ENCODE data around the gene GAPDH. TPM values are rescaled to one million over a fixed set of nuclear protein-coding genes. Genes with fewer than 3 reads are reported as not detected.

GAPDH gene
- polyA plus RNA-seq, 1 of the 3 experiments (the other 2 are of a cell fraction) = 8,077 TPM

DNA sequence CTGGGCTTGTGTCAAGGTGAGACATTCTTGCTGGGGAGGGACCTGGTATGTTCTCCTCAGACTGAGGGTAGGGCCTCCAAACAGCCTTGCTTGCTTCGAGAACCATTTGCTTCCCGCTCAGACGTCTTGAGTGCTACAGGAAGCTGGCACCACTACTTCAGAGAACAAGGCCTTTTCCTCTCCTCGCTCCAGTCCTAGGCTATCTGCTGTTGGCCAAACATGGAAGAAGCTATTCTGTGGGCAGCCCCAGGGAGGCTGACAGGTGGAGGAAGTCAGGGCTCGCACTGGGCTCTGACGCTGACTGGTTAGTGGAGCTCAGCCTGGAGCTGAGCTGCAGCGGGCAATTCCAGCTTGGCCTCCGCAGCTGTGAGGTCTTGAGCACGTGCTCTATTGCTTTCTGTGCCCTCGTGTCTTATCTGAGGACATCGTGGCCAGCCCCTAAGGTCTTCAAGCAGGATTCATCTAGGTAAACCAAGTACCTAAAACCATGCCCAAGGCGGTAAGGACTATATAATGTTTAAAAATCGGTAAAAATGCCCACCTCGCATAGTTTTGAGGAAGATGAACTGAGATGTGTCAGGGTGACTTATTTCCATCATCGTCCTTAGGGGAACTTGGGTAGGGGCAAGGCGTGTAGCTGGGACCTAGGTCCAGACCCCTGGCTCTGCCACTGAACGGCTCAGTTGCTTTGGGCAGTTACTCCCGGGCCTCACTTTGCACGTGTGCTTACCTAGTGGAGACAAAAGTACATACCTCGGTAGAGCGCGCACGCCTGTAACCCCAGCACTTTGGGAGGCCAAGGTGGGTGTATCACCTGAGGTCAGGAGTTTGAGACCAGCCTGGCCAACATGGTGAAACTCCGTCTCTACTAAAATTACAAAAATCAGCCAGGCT lies 4.3 kb downstream of the GAPDH start (continued):
- TF ChIP-seq, protein P1, sequence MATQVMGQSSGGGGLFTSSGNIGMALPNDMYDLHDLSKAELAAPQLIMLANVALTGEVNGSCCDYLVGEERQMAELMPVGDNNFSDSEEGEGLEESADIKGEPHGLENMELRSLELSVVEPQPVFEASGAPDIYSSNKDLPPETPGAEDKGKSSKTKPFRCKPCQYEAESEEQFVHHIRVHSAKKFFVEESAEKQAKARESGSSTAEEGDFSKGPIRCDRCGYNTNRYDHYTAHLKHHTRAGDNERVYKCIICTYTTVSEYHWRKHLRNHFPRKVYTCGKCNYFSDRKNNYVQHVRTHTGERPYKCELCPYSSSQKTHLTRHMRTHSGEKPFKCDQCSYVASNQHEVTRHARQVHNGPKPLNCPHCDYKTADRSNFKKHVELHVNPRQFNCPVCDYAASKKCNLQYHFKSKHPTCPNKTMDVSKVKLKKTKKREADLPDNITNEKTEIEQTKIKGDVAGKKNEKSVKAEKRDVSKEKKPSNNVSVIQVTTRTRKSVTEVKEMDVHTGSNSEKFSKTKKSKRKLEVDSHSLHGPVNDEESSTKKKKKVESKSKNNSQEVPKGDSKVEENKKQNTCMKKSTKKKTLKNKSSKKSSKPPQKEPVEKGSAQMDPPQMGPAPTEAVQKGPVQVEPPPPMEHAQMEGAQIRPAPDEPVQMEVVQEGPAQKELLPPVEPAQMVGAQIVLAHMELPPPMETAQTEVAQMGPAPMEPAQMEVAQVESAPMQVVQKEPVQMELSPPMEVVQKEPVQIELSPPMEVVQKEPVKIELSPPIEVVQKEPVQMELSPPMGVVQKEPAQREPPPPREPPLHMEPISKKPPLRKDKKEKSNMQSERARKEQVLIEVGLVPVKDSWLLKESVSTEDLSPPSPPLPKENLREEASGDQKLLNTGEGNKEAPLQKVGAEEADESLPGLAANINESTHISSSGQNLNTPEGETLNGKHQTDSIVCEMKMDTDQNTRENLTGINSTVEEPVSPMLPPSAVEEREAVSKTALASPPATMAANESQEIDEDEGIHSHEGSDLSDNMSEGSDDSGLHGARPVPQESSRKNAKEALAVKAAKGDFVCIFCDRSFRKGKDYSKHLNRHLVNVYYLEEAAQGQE (IDR thresholded peaks at IDR 0.05; ENCODE audit: low read depth, low read length) = no peak
- TF ChIP-seq GABPA (IDR thresholded peaks at IDR 0.05; ENCODE audit: low read depth) = no peak
- TF ChIP-seq, protein P2, sequence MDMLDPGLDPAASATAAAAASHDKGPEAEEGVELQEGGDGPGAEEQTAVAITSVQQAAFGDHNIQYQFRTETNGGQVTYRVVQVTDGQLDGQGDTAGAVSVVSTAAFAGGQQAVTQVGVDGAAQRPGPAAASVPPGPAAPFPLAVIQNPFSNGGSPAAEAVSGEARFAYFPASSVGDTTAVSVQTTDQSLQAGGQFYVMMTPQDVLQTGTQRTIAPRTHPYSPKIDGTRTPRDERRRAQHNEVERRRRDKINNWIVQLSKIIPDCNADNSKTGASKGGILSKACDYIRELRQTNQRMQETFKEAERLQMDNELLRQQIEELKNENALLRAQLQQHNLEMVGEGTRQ (IDR thresholded peaks at IDR 0.05; ENCODE audit: borderline replicate concordance, low read depth, low read length) = no peak
- TF ChIP-seq, protein P3, sequence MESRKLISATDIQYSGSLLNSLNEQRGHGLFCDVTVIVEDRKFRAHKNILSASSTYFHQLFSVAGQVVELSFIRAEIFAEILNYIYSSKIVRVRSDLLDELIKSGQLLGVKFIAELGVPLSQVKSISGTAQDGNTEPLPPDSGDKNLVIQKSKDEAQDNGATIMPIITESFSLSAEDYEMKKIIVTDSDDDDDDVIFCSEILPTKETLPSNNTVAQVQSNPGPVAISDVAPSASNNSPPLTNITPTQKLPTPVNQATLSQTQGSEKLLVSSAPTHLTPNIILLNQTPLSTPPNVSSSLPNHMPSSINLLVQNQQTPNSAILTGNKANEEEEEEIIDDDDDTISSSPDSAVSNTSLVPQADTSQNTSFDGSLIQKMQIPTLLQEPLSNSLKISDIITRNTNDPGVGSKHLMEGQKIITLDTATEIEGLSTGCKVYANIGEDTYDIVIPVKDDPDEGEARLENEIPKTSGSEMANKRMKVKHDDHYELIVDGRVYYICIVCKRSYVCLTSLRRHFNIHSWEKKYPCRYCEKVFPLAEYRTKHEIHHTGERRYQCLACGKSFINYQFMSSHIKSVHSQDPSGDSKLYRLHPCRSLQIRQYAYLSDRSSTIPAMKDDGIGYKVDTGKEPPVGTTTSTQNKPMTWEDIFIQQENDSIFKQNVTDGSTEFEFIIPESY (IDR thresholded peaks at IDR 0.05; ENCODE audit: borderline replicate concordance, low read depth) = peak; percentile 11; the same call in 1 of the 2 replicates
- no peak for TF ChIP-seq FOSL2 (IDR thresholded peaks at IDR 0.05; ENCODE audit: borderline replicate concordance, low read depth)
- TF ChIP-seq, protein P4, sequence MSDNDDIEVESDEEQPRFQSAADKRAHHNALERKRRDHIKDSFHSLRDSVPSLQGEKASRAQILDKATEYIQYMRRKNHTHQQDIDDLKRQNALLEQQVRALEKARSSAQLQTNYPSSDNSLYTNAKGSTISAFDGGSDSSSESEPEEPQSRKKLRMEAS (IDR thresholded peaks at IDR 0.05; ENCODE audit: low read depth) = 0 out of 2 replicates have a peak, but pooled peaks have one; percentile 13
- no peak for TF ChIP-seq NRF1 (IDR thresholded peaks at IDR 0.05; ENCODE audit: low read depth, low read length)
- TF ChIP-seq GATA2 (CRISPR knock-in tag; IDR thresholded peaks at IDR 0.05) = no peak
- peak; percentile 2; the same call in 1 of the 2 replicates for TF ChIP-seq JUND (IDR thresholded peaks at IDR 0.05)
- TF ChIP-seq EP300 (IDR thresholded peaks at IDR 0.05; ENCODE audit: borderline replicate concordance in 1 of 2, low read depth in 1 of 2, low read length in 1 of 2) = no peak
- no peak for TF ChIP-seq NFIC (IDR thresholded peaks at IDR 0.05; ENCODE audit: borderline replicate concordance)
- no peak for TF ChIP-seq RFX5 (IDR thresholded peaks at IDR 0.05; ENCODE audit: low read length)
- TF ChIP-seq TAF1 (IDR thresholded peaks at IDR 0.05; ENCODE audit: borderline replicate concordance, low read depth, low read length) = no peak
- TF ChIP-seq ELF1 (IDR thresholded peaks at IDR 0.05) = no peak; the same call in none of the 2 replicates
- TF ChIP-seq, protein P5, sequence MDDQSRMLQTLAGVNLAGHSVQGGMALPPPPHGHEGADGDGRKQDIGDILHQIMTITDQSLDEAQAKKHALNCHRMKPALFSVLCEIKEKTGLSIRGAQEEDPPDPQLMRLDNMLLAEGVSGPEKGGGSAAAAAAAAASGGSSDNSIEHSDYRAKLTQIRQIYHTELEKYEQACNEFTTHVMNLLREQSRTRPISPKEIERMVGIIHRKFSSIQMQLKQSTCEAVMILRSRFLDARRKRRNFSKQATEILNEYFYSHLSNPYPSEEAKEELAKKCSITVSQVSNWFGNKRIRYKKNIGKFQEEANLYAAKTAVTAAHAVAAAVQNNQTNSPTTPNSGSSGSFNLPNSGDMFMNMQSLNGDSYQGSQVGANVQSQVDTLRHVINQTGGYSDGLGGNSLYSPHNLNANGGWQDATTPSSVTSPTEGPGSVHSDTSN (IDR thresholded peaks at IDR 0.05) = peak; percentile 62
- TF ChIP-seq POLR2AphosphoS5 (IDR thresholded peaks at IDR 0.05; ENCODE audit: low read depth, low read length) = peak; percentile 27
- peak; percentile 42; the same call in 1 of the 2 replicates for TF ChIP-seq SIN3A (IDR thresholded peaks at IDR 0.05; ENCODE audit: borderline replicate concordance, low read depth, low read length)
- TF ChIP-seq FOXM1 (IDR thresholded peaks at IDR 0.05; ENCODE audit: low read depth) = no peak
- TF ChIP-seq EZH2phosphoT487 (IDR thresholded peaks at IDR 0.05; ENCODE audit: borderline replicate concordance, low read depth) = no peak
- no peak for TF ChIP-seq TCF12 (IDR thresholded peaks at IDR 0.05)
- no peak for TF ChIP-seq SMC3 (IDR thresholded peaks at IDR 0.05; ENCODE audit: low read depth, low read length)
- TF ChIP-seq MXI1 (IDR thresholded peaks at IDR 0.05; ENCODE audit: low read depth, low read length) = no peak
- TF ChIP-seq YY1 (IDR thresholded peaks at IDR 0.05; ENCODE audit: low read depth) = no peak
- TF ChIP-seq, protein P6, sequence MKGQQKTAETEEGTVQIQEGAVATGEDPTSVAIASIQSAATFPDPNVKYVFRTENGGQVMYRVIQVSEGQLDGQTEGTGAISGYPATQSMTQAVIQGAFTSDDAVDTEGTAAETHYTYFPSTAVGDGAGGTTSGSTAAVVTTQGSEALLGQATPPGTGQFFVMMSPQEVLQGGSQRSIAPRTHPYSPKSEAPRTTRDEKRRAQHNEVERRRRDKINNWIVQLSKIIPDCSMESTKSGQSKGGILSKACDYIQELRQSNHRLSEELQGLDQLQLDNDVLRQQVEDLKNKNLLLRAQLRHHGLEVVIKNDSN (IDR thresholded peaks at IDR 0.05; ENCODE audit: borderline replicate concordance, low read depth) = no peak
- no peak for TF ChIP-seq RXRA (IDR thresholded peaks at IDR 0.05; ENCODE audit: borderline replicate concordance, low read depth)
- TF ChIP-seq RCOR1 (IDR thresholded peaks at IDR 0.05; ENCODE audit: low read length) = no peak
- no peak for TF ChIP-seq RAD21 (IDR thresholded peaks at IDR 0.05; ENCODE audit: low read length)
